RWPE1 (cell line): Measurements from ENCODE around the gene PLCB4.
A peak's percentile ranks its signal among the peaks of the same experiment; 100 is the strongest.

Experiments used
- CTCF ChIA-PET: fragments of 350-600 bp; sonication (Branson Sonifier 250); formaldehyde crosslinking; extraction: SDS; loops from one replicate; lab custom pipeline; 2021; lab: Yijun Ruan, JAX
- POLR2A ChIA-PET: fragments of 400-600 bp; formaldehyde crosslinking; extraction: SDS; loops from one replicate; lab custom pipeline; 2020; ENCODE audit warnings: antibody characterized with exemption; ENCODE audit not compliant: low non-redundant PET; lab: Yijun Ruan, JAX
- DNase-seq: peaks from one replicate; pipeline ENCODE4 v3.0.0; 2012; ENCODE audit warnings: low spot score
- H3K27ac ChIP-seq: fragments of 450-650 bp; 2 replicates; pipeline ENCODE4 v1.5.1; 2017
- TF ChIP-seq, protein P1 (sequence below): fragments of 450-650 bp; conservative IDR thresholded peaks from 2 replicates; pipeline ENCODE4 v1.5.1; 2017; ENCODE audit warnings: low read depth, mild to moderate bottlenecking

The PLCB4 gene

DNA sequence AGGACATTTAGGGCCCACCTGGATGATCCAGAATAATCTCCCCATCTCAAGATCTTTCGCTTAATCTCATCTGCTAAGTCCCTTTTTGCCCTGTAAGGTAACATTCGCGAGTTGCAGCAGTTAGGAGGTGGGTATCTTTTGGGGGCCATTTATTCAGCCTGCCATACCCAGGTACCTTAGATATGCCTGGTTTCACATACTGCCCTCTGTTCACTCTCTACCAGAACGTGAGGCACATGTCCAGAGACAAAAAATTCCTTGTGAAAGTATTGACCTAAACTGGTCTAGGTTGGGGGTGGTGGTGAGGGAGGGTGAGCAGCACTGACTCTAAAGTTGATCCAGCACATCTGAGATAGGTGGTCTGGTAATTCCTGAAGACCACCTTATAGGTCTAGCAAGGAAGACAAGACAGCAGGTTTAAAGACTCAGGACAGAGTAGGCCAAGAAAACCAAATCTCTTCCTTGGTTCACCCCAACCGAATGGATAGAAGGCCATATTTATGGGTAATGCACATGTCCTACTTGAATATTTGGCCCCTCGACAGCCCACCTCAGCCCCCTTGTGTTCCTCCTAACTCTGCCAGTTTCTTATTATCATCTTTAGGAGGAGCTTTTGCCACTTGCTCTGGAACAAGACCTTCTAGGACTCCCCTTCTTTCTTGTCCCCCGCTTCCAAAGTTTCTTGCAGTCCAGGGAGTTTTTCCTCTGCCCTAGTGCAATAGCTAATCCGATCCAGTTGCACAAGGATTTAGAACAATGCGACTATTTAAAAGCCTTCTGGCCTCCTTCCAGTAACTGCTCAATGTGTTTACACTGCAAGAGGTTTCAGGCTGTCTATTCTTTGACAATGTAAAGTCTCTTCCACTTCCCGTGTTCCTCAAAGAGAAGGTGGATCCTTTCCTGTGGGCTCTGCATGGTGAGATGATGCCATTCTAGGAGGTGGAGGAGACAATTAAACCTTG, 232.5 kb downstream of the PLCB4 start:
- ChIA-PET CTCF (no interaction called here), POLR2A (no interaction called here)
- no peak overlapping the region for H3K27ac ChIP-seq
- DNase-seq: peak; percentile 9
- TF ChIP-seq, protein P1, sequence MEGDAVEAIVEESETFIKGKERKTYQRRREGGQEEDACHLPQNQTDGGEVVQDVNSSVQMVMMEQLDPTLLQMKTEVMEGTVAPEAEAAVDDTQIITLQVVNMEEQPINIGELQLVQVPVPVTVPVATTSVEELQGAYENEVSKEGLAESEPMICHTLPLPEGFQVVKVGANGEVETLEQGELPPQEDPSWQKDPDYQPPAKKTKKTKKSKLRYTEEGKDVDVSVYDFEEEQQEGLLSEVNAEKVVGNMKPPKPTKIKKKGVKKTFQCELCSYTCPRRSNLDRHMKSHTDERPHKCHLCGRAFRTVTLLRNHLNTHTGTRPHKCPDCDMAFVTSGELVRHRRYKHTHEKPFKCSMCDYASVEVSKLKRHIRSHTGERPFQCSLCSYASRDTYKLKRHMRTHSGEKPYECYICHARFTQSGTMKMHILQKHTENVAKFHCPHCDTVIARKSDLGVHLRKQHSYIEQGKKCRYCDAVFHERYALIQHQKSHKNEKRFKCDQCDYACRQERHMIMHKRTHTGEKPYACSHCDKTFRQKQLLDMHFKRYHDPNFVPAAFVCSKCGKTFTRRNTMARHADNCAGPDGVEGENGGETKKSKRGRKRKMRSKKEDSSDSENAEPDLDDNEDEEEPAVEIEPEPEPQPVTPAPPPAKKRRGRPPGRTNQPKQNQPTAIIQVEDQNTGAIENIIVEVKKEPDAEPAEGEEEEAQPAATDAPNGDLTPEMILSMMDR: no peak

DNA sequence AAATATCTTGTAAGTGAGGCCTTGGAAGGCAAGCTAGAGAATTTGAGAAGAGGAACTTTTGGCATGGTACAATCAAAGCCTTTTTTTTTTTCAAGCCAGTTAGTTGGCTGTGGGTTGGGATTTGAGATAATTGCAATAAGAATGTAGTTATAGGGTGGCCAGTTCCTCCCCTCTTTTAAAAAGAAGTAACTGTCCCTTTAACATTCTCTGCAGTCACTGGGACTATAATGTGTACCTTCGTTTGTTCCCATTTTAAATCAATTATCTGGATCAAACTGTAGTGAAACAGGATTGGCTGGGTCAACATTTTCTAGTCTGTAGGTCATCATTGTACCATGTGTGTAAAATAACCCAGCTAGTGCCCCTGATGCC, 233.2 kb downstream of the PLCB4 start:
- POLR2A ChIA-PET: no interaction called here
- CTCF ChIA-PET: no interaction called here
- TF ChIP-seq, protein P1: no peak
- DNase-seq: no peak
- no peak overlapping the region for H3K27ac ChIP-seq

DNA sequence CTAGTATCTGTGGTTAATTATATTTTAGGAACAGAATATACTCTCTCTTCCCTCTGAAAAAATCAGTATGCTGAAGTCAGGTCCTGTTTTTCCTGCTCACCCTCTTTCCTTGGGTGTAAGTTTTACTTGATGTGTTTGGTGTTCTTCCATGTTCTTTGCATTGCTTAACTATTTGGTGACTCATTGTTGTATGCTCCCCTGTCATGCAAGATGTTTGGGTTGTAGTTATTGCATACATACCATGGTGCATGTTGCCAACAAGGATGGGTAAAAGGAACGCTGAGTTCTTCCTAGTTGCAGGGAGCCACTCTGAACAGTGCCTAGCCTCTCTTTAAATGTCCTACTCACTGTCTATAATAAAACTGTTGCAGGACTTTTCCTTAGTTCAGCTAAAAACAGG, 237.6 kb downstream of the PLCB4 start:
- TF ChIP-seq, protein P1: no peak
- ChIA-PET POLR2A (no interaction called here), CTCF (no interaction called here)
- H3K27ac ChIP-seq: peak overlapping the region; percentile 49; the same call in 1 of the 2 replicates
- DNase-seq: peak; percentile 76

DNA sequence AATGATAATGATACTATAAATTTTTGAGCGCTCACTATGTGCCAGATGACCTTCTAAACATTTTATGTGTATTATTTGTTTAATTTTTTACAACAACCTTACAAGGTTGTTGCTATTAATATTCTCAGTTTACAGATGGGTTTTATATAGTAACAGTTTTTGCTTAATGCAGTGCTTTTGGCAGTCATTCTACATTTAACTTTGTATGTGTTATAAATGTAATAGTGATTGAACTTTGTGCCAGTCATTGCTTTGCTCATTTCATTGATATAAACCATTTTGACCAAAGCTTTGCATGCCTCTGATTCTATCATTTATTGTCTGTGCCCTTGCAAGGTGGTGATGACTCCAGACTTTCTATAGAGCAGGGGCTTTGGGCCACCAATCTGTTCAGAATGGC, 239.2 kb downstream of the PLCB4 start:
- CTCF ChIA-PET: no interaction called here
- DNase-seq: no peak
- TF ChIP-seq, protein P1: no peak
- H3K27ac ChIP-seq: no peak overlapping the region
- POLR2A ChIA-PET: no interaction called here

GRCh38 chr20:9311132-9311531, 242.2 kb downstream of the PLCB4 start:
- no peak overlapping the region for H3K27ac ChIP-seq
- DNase-seq: no peak
- TF ChIP-seq, protein P1: no peak
- ChIA-PET POLR2A (no interaction called here), CTCF (no interaction called here)

DNA sequence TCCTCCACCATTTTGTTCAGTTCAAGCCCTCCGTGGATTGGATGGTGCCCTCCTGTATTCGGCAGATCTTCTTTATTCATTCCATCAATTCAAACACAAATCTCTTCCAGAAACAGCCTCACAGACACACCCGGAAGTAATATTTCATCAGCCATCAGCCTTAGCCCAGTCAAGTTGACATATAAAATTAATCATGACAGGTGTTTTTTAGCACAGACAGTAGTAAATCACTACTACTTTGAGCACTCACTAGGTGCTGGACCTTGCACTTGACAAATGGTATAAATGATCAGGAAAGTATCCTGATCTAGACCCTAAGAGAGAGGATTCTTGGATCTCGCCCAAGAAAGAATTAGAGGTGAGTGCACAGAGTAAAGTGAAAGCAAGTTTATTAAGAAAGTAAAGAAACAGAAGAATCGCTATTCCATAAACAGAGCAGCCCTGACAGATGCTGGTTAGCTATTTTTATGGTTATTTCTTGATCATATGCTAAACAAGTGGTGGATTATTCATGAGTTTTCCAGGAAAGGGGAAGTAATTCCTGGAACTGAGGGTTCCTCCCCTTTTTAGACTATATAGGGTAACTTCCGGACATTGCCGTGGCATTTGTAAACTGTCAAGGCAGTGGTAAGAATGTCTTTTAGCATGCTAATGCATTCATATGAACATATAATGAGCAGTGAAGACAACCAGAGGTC, 250.9 kb downstream of the PLCB4 start:
- TF ChIP-seq, protein P1: no peak
- DNase-seq: no peak
- ChIA-PET CTCF (no interaction called here), POLR2A (no interaction called here)
- H3K27ac ChIP-seq: no peak overlapping the region
